ENCODE measurements around the gene ARHGAP24. TPM values are rescaled to one million over a fixed set of nuclear protein-coding genes. Genes with fewer than 3 reads are reported as not detected.

ARHGAP24 gene
- total and polyA plus RNA-seq, 2 experiments from 2014 or later: 19.5 to 29.6 TPM

- H3K4me2 ChIP-seq: no peak overlapping the region
- no peak overlapping the region for H3K4me3 ChIP-seq
- H3K27me3 ChIP-seq: no peaks in the 10 kb centered on the region
- no peak for TF ChIP-seq EZH2 (IDR thresholded peaks at IDR 0.05; ENCODE audit: borderline replicate concordance)
- no peak for TF ChIP-seq EZH2phosphoT487 (IDR thresholded peaks at IDR 0.05; ENCODE audit: low read depth, severe bottlenecking, unreplicated experiment)
- no peak for TF ChIP-seq CTCF (IDR thresholded peaks at IDR 0.05; ENCODE audit: poor library complexity)
- H3K9me2 ChIP-seq (replicated peaks; ENCODE audit: insufficient read depth): peaks cover 3% of the 10 kb centered on the region
- peaks cover 2% of the 10 kb centered on the region for H3K79me2 ChIP-seq
- H4K20me1 ChIP-seq (ENCODE audit: insufficient read depth, poor library complexity, severe bottlenecking): no peaks in the 10 kb centered on the region
- H3K4me1 ChIP-seq (ENCODE audit: insufficient read depth): no peaks in the 10 kb centered on the region
- H2AFZ ChIP-seq: no peak overlapping the region
- WGBS (ENCODE audit: low lambda C conversion rate, missing lambda C conversion rate): 90% methylated on average over 2 of the region's 2 CpGs
- no peaks in the 10 kb centered on the region for H3K36me3 ChIP-seq (replicated peaks; ENCODE audit: insufficient read depth, low read depth)
- H3K27ac ChIP-seq: no peak overlapping the region
- no peak for DNase-seq (ENCODE audit: low spot score)
- H3K9me3 ChIP-seq (ENCODE audit: low read depth): no peaks in the 10 kb centered on the region
Measured at GRCh38 chr4:85569730-85570299, 94.9 kb downstream of the ARHGAP24 start.

- TF ChIP-seq EZH2 (IDR thresholded peaks at IDR 0.05; ENCODE audit: borderline replicate concordance): no peak
- no peak for TF ChIP-seq CTCF (IDR thresholded peaks at IDR 0.05; ENCODE audit: poor library complexity)
- TF ChIP-seq EZH2phosphoT487 (IDR thresholded peaks at IDR 0.05; ENCODE audit: low read depth, severe bottlenecking, unreplicated experiment): no peak
- Histone ChIP-seq H3K4me3 (no peak overlapping the region), H3K9me3 (ENCODE audit: low read depth) (no peaks in the 10 kb centered on the region), H3K27ac (no peak overlapping the region), H3K4me1 (ENCODE audit: insufficient read depth) (no peaks in the 10 kb centered on the region), H3K9me2 (replicated peaks; ENCODE audit: insufficient read depth) (peaks cover 3% of the 10 kb centered on the region), H3K79me2 (peaks cover 2% of the 10 kb centered on the region), H3K27me3 (no peaks in the 10 kb centered on the region), H3K36me3 (replicated peaks; ENCODE audit: insufficient read depth, low read depth) (no peaks in the 10 kb centered on the region), H3K4me2 (no peak overlapping the region), H2AFZ (no peak overlapping the region), H4K20me1 (ENCODE audit: insufficient read depth, poor library complexity, severe bottlenecking) (no peaks in the 10 kb centered on the region)
- DNase-seq (ENCODE audit: low spot score): no peak
- 83% methylated on average over 3 of the region's 3 CpGs for WGBS (ENCODE audit: low lambda C conversion rate, missing lambda C conversion rate)
Measured at GRCh38 chr4:85570388-85570787, 95.4 kb downstream of the ARHGAP24 start.

GRCh38 chr4:85571008-85571407 lies 96.1 kb downstream of the ARHGAP24 start:
- no peak for DNase-seq (ENCODE audit: low spot score)
- Histone ChIP-seq H3K4me1 (ENCODE audit: insufficient read depth) (no peaks in the 10 kb centered on the region), H3K9me3 (ENCODE audit: low read depth) (no peaks in the 10 kb centered on the region), H3K36me3 (replicated peaks; ENCODE audit: insufficient read depth, low read depth) (no peaks in the 10 kb centered on the region), H3K4me2 (no peak overlapping the region), H3K9me2 (replicated peaks; ENCODE audit: insufficient read depth) (peaks cover 3% of the 10 kb centered on the region), H3K27ac (no peak overlapping the region), H3K27me3 (no peaks in the 10 kb centered on the region), H3K4me3 (no peak overlapping the region), H4K20me1 (ENCODE audit: insufficient read depth, poor library complexity, severe bottlenecking) (no peaks in the 10 kb centered on the region), H2AFZ (no peak overlapping the region), H3K79me2 (peaks cover 2% of the 10 kb centered on the region)
- TF ChIP-seq CTCF (IDR thresholded peaks at IDR 0.05; ENCODE audit: poor library complexity): no peak
- TF ChIP-seq EZH2phosphoT487 (IDR thresholded peaks at IDR 0.05; ENCODE audit: low read depth, severe bottlenecking, unreplicated experiment): no peak
- no peak for TF ChIP-seq EZH2 (IDR thresholded peaks at IDR 0.05; ENCODE audit: borderline replicate concordance)

- Histone ChIP-seq H4K20me1 (ENCODE audit: insufficient read depth, poor library complexity, severe bottlenecking) (no peaks in the 10 kb centered on the region), H3K27ac (no peak overlapping the region), H2AFZ (no peak overlapping the region), H3K9me3 (ENCODE audit: low read depth) (no peaks in the 10 kb centered on the region), H3K4me1 (ENCODE audit: insufficient read depth) (no peaks in the 10 kb centered on the region), H3K4me2 (no peak overlapping the region), H3K4me3 (no peak overlapping the region), H3K36me3 (replicated peaks; ENCODE audit: insufficient read depth, low read depth) (no peaks in the 10 kb centered on the region), H3K9me2 (replicated peaks; ENCODE audit: insufficient read depth) (peaks cover 3% of the 10 kb centered on the region), H3K79me2 (peaks cover 2% of the 10 kb centered on the region), H3K27me3 (no peaks in the 10 kb centered on the region)
- TF ChIP-seq EZH2 (IDR thresholded peaks at IDR 0.05; ENCODE audit: borderline replicate concordance): no peak
- TF ChIP-seq EZH2phosphoT487 (IDR thresholded peaks at IDR 0.05; ENCODE audit: low read depth, severe bottlenecking, unreplicated experiment): no peak
- no peak for TF ChIP-seq CTCF (IDR thresholded peaks at IDR 0.05; ENCODE audit: poor library complexity)
- no peak for DNase-seq (ENCODE audit: low spot score)
- WGBS (ENCODE audit: low lambda C conversion rate, missing lambda C conversion rate): 97% methylated on average over 1 of the region's 1 CpG
Measured at GRCh38 chr4:85573270-85573669, 98.3 kb downstream of the ARHGAP24 start.
